Liver (tissue), 5 donors: Measurements from ENCODE around the gene SEMA3E. TPM values are rescaled to one million over a fixed set of nuclear protein-coding genes. Genes with fewer than 3 reads are reported as not detected.

Experiments used
- polyA plus RNA-seq, 2 donors: library from polyadenylated mRNA; stranded (reverse) in 1 of 2; unstranded in 1 of 2; fragments of 200-250 nt in 1 of 2; fragments of >200 nt in 1 of 2; fragmentation: Nextera tagmentation in 1 of 2; extraction: Ambion mirVana in 1 of 2; gene quantifications; one replicate each; pipeline versions ENCODE4 v1.2.1 to v1.2.3, GENCODE V29; 2013 to 2015
- small RNA-seq: library from RNA; depleted of rRNA; stranded (forward); fragments of <200 nt; gene quantifications from one replicate; pipeline ENCODE3, GENCODE V24; 2014
- total RNA-seq, 2 donors: library from RNA; depleted of rRNA; stranded (reverse); fragments of >200 nt; gene quantifications; one replicate each; pipeline ENCODE4 v1.2.3, GENCODE V29; 2014
- donor health status: healthy.
- donor health status: healthy.
- donor health status: healthy.

Gene SEMA3E
- total and polyA plus RNA-seq, 4 donors = 0.20 to 1.2 (median 0.59) TPM; not detected in 1

Small RNAs within 50 kb of the gene (small RNA-seq; reads per million reads assigned to genes)
- not detected for gene AC079987.1
